ENCODE results near the gene ABCC2.
"Not testable (repeated sequence)": the region's sequence is repeated elsewhere in the genome, so short reads cannot be mapped to it uniquely, and the experiment has no call there.

ABCC2 gene

DNA sequence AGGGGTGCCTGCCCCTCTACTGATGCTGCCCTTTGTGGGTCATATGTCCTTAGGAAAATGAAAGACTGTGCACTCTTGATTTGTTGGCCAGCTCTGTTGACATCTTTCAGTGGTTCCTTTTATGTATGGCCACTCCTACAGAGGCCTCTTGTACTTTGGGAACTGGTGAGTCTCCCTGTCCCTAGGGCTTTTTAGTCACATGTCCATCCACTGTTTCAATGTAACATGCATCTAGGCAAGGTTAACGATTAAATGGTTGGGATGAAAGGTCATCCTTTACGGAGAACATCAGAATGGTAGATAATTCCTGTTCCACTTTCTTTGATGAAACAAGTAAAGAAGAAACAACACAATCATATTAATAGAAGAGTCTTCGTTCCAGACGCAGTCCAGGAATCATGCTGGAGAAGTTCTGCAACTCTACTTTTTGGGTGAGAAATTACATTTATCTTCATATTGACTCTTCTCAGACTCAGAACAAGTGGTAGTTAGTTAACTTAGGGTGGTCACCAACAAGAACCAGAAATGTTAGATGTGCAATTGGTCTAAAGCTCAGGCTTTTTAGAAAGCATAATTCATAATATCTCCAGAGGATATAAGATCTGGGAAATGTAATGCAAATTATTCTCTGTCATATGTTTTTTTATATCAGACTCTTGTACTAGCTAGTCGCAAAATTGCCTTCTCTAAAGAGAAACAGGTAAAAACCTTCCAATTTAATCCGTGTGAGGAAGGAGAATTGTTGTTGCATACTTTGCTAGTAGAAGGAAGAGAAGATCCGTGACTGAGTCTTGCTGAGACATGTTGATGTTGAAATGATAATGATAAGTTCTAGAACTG lies at the start of gene ABCC2:
Gene ABCC2 (plus strand): TSS at position 194 of the 840 bp plus-strand sequence. CDS start 205 bp downstream, at position 399.
- no peak for DNase-seq (ENCODE audit: low read depth in 3 of 3, low spot score in 1 of 3)

GRCh38 chr10:99733366-99733765 lies 49.1 kb upstream of the ABCC2 start:
- DNase-seq (ENCODE audit: low read depth in 3 of 3, low spot score in 1 of 3): no peak

DNA sequence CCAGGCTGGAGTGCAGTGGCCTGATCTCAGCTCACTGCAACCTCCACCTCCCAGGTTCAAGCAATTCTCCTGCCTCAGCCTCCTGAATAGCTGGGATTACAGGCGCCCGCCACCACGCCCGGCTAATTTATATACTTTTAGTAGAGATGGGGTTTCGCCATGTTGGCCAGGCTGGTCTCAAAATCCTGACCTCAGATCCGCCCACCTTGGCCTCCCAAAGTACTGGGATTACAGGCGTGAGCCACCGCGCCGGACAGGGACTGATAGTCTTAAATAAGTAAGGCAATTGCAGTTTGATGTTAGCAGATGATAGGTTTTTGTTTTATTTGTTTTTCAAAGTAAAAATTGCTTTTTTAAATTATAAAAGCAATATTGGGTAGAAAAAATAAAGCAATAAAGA lies 48.3 kb upstream of the ABCC2 start:
- not testable (repeated sequence) for DNase-seq (ENCODE audit: low read depth in 3 of 3, low spot score in 1 of 3)

GRCh38 chr10:99740260-99740659 lies 42.2 kb upstream of the ABCC2 start:
- no peak for DNase-seq (ENCODE audit: low read depth in 3 of 3, low spot score in 1 of 3)

DNA sequence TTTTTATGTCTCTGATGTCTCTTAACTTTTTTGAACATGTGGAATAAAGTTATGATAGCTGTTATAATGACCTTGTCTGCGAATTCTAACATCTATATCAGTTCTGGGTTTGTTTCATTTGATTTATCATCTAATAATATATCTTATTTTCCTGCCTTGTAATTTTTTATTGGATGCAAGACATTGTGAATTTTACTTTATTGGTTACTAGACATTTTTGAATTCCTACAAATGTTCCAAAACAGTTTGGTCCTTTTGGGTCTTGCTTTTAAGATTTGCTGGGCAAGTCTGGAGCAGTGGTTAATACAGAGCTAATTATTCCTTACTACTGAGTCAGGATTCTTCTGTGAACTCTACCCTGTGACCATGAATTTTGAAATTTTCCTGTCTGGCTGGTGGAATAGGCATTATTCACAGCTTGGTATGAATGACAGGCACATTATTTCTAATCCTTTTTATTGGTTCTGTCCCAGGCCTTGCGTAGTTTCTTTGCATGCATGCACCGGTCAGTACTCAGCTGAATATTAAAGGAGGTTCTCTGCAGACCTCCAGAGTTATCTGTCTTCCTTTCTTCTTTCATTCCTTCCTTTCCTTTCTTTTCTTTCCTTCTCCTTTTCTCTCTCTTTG lies 41.4 kb upstream of the ABCC2 start:
- DNase-seq (ENCODE audit: low read depth in 3 of 3, low spot score in 1 of 3): no peak

DNA sequence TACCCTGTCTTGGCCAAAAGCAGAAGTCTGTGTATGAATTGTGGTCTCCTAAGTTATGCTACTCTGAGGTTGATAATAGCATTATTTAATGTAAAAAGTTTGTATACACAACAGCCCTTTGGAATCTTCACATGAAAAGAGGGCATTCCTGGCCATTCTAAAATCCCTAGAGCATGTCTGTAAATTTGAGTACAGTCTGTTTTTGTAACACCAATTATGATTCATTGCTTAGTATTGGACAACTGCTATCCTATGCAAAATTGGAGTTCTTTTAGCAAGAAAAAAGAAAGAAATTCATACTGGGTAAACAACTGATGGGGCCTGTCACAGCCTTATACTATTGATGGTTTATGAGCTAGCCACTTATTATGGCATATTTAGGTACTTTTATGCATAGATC lies 40.2 kb upstream of the ABCC2 start:
- no peak for DNase-seq (ENCODE audit: low read depth in 3 of 3, low spot score in 1 of 3)

GRCh38 chr10:99742701-99743100 lies 39.7 kb upstream of the ABCC2 start:
- DNase-seq (ENCODE audit: low read depth in 3 of 3, low spot score in 1 of 3): no peak

- no peak for DNase-seq (ENCODE audit: low read depth in 3 of 3, low spot score in 1 of 3)
These were observed 38.6 kb upstream of the ABCC2 start for GRCh38 chr10:99743841-99744240.

- not testable (repeated sequence) for DNase-seq (ENCODE audit: low read depth in 3 of 3, low spot score in 1 of 3)
These were observed 36.3 kb upstream of the ABCC2 start for GRCh38 chr10:99746166-99746565.

- no peak for DNase-seq (ENCODE audit: low read depth in 3 of 3, low spot score in 1 of 3)
These were observed 33.5 kb upstream of the ABCC2 start for GRCh38 chr10:99748823-99749451.

DNA sequence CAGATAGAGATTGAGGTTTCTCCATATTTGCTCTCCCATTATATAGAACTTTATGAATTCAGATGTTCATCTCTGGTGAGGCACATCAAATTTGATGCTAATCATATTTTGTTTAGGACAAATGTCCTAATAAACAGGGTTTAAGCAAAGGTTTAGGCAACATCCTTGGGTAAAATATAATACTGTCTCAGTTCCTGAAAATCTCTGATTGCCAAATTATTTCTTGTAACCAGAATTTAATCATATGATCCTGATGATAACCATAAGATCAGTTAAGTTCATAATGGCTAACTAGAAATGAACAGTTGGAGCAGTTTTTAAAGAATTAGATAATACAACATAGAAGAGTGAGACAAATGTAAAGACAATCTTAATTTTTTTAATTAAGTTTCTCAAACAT lies 31.8 kb upstream of the ABCC2 start:
- no peak for DNase-seq (ENCODE audit: low read depth in 3 of 3, low spot score in 1 of 3)

DNA sequence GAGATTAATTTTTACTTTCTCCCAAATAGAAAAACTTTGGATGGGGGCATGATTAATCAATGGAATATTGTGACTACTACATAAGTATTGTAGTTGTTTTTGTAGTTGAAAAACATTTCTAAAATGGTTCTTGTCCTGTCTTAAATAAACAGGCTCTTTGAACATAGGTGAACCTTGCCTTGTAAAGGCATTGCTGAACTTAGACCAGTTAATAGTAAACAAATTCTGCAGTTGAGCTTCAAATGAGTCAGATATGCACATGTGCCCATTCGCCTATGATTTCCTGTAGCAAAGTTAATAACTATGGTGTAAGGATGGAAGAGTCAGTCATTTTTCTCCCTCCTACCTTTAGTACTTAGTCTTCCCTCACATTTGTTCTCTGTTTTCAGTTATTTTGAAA lies 27.8 kb upstream of the ABCC2 start:
- DNase-seq (ENCODE audit: low read depth in 3 of 3, low spot score in 1 of 3): no peak

DNA sequence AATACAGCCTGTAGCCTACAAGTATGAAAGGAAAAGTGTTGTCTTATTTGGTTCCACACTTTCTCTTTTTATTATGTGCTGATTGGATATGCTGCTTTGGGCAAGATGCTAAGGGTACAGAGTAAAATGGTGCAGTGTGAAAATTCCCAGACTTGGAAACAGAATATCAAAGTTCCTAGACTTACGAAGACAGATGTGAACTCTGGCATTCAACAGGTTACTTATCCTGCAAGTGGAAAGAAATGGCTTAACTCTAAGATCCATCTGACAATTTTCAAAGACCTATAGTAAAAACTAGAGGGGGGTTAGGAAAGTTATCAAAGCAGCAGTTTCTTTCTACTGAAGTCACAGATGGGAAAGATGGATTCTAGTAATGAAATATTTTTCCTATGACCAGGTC lies 26.3 kb upstream of the ABCC2 start:
- no peak for DNase-seq (ENCODE audit: low read depth in 3 of 3, low spot score in 1 of 3)

DNA sequence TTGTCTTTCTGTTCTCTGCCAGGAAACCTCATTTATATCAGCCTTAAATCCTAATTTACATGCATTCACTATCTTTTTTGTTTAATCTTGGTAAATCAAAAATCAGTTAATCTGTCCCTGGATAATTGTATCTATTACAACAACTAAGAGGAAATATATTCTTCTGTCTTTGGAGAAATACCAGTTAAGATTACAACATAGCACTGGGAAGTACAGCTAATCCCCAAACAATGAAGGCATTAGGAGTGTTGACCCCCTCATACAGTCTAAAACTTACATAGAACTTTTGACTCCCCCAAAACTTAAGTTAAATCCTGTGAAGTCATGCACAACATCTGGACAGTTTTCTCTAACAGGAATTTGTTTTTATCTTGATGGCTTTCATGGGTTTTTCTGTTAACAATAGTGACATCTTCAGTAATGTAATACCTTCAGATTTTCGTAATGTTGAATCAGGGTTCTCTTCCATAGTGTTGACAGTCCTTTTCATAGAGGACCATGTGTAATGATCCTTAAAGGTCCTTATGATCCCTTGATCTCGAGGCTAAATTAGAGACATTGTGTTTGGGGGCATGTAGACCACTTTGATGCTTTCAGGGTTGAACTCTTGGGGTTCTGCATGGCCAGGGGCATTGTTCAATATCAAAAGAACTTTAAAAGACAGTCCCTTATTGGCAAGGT lies 24.1 kb upstream of the ABCC2 start:
- no peak for DNase-seq (ENCODE audit: low read depth in 3 of 3, low spot score in 1 of 3)

DNA sequence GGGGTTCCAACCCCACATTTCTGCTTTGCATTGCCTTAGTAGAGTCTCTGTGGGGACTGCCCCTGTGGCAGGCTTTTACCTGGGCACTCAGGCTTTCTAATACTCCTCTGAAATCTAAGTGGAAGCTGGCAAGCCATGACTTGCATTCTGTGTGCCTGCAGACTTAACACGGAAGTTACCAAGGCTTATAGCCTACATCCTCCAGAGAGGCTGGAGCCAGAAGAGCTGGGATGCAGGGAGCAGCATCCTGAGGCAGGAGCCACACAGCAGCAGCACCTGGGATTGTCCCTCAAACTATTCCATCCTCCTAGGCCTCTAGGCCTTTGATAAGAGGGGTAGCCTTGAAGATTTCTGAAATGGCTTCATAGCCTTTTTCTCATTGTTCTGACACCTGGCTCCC lies 22.1 kb upstream of the ABCC2 start:
- DNase-seq (ENCODE audit: low read depth in 3 of 3, low spot score in 1 of 3): no peak

DNA sequence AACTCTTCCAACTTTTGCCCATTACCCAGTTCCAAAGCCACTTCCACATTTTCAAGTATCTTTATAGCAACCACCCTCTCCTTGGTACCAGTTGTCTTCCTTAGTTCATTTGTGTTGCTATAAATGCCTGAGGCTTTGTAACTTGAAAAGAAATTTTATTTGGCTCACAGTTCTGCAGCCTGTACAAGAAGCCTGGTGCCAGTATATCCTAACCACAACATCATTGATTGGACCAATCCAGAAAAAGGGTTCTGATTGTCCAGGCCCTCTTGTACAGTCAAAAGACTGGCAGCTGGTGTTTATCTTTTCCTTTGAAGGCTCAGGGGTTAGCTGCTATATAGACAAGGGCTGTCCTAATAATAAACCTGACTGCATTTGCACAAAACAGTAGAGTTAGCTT lies 21.1 kb upstream of the ABCC2 start:
- DNase-seq (ENCODE audit: low read depth in 3 of 3, low spot score in 1 of 3): no peak

GRCh38 chr10:99765672-99766301 lies 16.7 kb upstream of the ABCC2 start:
- DNase-seq (ENCODE audit: low read depth in 3 of 3, low spot score in 1 of 3): no peak

- DNase-seq (ENCODE audit: low read depth in 3 of 3, low spot score in 1 of 3): no peak
These were observed 16.1 kb upstream of the ABCC2 start for GRCh38 chr10:99766302-99766681.

GRCh38 chr10:99767901-99768300 lies 14.5 kb upstream of the ABCC2 start:
- DNase-seq (ENCODE audit: low read depth in 3 of 3, low spot score in 1 of 3): no peak

DNA sequence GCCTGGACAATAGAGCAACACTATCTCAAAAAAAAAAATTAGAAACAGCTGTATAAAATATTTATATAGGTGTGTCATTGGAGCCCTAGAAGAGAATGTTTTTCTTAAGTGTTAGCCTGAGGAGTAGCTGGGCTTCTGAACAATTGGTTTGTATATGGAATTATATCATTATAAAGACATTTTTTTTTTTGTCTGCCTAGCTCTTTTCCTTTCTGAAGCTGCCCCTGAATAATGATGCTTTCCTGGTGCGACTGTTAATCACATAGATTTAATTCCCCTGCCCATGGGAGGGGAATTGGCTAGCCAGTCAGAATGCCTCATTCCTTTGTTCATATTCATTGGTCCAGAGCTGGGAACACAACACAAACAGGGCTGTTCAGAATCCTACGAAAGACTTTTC lies 13.9 kb upstream of the ABCC2 start:
- DNase-seq (ENCODE audit: low read depth in 3 of 3, low spot score in 1 of 3): no peak

DNA sequence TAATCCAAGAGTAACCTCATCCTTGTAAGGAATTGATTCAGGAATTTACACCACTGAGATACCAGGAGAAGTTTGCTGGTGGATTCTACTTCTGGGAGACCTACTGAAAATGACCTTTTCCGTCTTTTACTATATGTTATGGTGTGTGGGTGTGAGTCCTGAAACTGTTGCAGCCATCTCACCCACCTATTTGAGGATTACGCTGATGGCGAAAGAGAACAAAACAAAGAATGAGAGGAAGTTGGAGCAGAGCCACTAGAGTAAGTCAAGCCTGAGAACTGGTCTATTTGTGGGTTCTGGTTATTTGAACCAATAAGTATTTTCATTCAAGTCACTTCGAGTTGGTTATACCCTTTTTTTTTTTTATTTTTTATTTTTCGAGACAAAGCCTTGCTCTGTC lies 12.7 kb upstream of the ABCC2 start:
- no peak for DNase-seq (ENCODE audit: low read depth in 3 of 3, low spot score in 1 of 3)
